ENCODE data around the gene FOXK1. TPM values are rescaled to one million over a fixed set of nuclear protein-coding genes. Genes with fewer than 3 reads are reported as not detected.

FOXK1 gene
- total RNA-seq, 2 donors from 2014 or later = 17.3 to 47.5 TPM

DNA sequence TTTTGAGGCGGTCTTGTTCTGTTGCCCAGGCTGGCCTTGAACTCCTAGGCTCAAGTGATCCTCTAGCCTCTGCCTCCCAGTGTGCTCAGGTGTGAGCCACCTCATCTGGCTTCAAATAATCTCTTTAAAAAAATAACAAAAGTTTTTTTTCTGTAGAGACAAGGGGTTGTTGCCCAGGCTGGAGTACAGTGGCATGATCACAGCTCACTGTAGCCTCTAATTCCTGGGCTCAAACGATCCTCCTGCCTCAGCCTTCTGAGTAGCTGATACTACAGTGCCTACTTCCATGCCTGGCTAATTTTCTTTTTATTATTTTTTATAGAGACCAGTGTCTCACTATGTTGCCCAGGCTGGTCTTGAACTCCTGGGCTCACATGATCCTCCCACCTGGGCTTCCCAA, 11.7 kb downstream of the FOXK1 start:
- Histone ChIP-seq H3K27me3 (replicated peaks; ENCODE audit: insufficient read depth) (no peaks in the 10 kb centered on the region), H3K4me1 (replicated peaks) (peaks cover 8% of the 10 kb centered on the region), H3K27ac (peak overlapping the region; percentile 67 to 75), H3K36me3 (no peaks in the 10 kb centered on the region), H3K9me3 (no peaks in the 10 kb centered on the region), H3K4me3 (no peak overlapping the region)
- TF ChIP-seq, protein P1, sequence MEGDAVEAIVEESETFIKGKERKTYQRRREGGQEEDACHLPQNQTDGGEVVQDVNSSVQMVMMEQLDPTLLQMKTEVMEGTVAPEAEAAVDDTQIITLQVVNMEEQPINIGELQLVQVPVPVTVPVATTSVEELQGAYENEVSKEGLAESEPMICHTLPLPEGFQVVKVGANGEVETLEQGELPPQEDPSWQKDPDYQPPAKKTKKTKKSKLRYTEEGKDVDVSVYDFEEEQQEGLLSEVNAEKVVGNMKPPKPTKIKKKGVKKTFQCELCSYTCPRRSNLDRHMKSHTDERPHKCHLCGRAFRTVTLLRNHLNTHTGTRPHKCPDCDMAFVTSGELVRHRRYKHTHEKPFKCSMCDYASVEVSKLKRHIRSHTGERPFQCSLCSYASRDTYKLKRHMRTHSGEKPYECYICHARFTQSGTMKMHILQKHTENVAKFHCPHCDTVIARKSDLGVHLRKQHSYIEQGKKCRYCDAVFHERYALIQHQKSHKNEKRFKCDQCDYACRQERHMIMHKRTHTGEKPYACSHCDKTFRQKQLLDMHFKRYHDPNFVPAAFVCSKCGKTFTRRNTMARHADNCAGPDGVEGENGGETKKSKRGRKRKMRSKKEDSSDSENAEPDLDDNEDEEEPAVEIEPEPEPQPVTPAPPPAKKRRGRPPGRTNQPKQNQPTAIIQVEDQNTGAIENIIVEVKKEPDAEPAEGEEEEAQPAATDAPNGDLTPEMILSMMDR (IDR thresholded peaks at IDR 0.05) = no peak
- TF ChIP-seq POLR2AphosphoS5 (IDR thresholded peaks at IDR 0.05) (no peak), POLR2A (IDR thresholded peaks at IDR 0.05) (no peak)
- no peak for DNase-seq (ENCODE audit: low spot score)
- 82% methylated on average over 2 of the region's 2 CpGs for WGBS
- intact Hi-C loops (cut with DNase I) = loop anchor here (2.0 kb wide), 1 partner anchor 51 kb away; no protein-coding TSS in a partner anchor

DNA sequence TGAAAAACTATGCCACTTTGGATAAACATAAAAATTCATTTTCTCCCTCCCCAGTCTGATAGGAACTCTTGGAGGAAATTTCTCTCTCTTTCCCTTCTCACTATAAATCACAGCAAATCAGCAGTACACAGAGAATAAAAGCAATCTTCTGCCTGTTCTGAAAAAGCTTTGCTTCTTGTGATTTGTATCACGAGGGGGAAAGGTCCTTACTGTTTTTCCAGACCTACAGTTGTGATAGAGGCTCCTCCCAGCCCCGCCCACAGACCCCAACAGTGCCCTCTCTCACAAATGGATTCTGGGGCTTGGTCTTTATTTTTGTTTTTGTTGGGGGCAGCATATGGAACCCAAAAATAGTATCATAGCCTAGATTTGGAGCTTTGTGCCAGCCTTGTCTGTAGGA, 12.2 kb downstream of the FOXK1 start:
- no peaks in the 10 kb centered on the region for H3K9me3 ChIP-seq
- intact Hi-C loops (cut with DNase I) = no loop called here
- peak overlapping the region; percentile 67 to 75 for H3K27ac ChIP-seq
- no peak for DNase-seq (ENCODE audit: low spot score)
- WGBS = 68% methylated on average over 2 of the region's 2 CpGs
- H3K36me3 ChIP-seq = no peaks in the 10 kb centered on the region
- no peaks in the 10 kb centered on the region for H3K27me3 ChIP-seq (replicated peaks; ENCODE audit: insufficient read depth)
- no peak overlapping the region for H3K4me3 ChIP-seq
- H3K4me1 ChIP-seq (replicated peaks) = peaks cover 4% of the 10 kb centered on the region
- TF ChIP-seq, protein P1 (IDR thresholded peaks at IDR 0.05) = no peak
- TF ChIP-seq POLR2AphosphoS5 (IDR thresholded peaks at IDR 0.05) (no peak), POLR2A (IDR thresholded peaks at IDR 0.05) (no peak)

DNA sequence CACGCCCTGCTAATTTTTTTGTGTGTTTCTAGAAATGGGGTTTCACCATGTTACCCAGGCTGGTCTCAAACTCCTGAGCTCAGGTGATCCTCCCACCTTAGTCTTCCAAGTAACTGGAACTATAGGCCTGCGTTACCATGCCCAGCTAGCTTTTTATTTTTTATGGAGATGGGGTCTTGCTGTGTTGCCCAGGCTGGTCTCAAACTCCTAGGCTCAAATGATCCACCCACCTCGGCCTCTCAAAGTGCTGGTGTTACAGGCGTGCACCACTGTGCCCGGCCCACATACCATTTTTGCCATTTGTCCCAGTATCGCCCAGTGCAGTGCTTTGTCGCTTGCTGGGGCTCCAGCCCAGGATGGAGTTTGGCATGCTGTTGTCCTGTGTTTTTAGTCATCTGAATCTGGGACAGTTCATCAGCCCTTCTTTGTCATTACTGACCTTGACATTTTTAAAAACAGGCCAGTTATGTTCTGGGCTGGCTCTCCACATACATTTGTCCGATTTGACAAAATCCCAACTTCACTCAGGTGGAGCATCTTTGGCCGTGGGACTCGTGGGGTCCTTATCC, 16.7 kb downstream of the FOXK1 start:
- TF ChIP-seq POLR2AphosphoS5 (IDR thresholded peaks at IDR 0.05) (no peak), POLR2A (IDR thresholded peaks at IDR 0.05) (no peak)
- TF ChIP-seq, protein P1 (IDR thresholded peaks at IDR 0.05) = no peak
- Histone ChIP-seq H3K27ac (no peak overlapping the region), H3K36me3 (no peaks in the 10 kb centered on the region), H3K27me3 (replicated peaks; ENCODE audit: insufficient read depth) (no peaks in the 10 kb centered on the region), H3K9me3 (no peaks in the 10 kb centered on the region), H3K4me1 (replicated peaks) (peaks cover 4% of the 10 kb centered on the region), H3K4me3 (no peak overlapping the region)
- 96% methylated on average over 10 of the region's 10 CpGs for WGBS
- no peak for DNase-seq (ENCODE audit: low spot score)
- intact Hi-C loops (cut with DNase I) = no loop called here

DNA sequence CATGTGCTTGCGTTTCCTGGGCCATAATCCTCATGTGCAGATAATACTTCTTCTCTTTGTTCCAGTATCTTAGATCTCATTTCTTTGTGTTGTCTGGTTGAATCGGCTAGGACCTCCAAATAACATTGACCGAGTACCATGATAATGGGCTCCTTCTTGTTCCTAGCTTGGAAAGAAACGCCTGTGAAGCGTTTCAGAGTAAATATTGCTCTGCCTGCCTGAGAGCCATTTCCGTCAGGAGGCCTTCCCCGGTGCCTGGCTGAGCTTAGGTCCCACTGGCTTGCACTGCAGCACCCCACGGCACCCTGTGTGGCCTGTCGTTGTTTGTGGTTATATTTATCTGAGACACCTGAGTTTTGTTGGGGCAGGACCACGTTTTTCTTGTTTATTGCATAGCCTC, 17.7 kb downstream of the FOXK1 start:
- WGBS = 32% methylated on average over 10 of the region's 10 CpGs
- H3K9me3 ChIP-seq = no peaks in the 10 kb centered on the region
- H3K4me3 ChIP-seq = no peak overlapping the region
- no peak for DNase-seq (ENCODE audit: low spot score)
- no peaks in the 10 kb centered on the region for H3K27me3 ChIP-seq (replicated peaks; ENCODE audit: insufficient read depth)
- H3K27ac ChIP-seq = no peak overlapping the region
- H3K36me3 ChIP-seq = no peaks in the 10 kb centered on the region
- TF ChIP-seq, protein P1 (IDR thresholded peaks at IDR 0.05) = no peak
- TF ChIP-seq POLR2AphosphoS5 (IDR thresholded peaks at IDR 0.05) (no peak), POLR2A (IDR thresholded peaks at IDR 0.05) (no peak)
- intact Hi-C loops (cut with DNase I) = no loop called here
- peaks cover 4% of the 10 kb centered on the region for H3K4me1 ChIP-seq (replicated peaks)

DNA sequence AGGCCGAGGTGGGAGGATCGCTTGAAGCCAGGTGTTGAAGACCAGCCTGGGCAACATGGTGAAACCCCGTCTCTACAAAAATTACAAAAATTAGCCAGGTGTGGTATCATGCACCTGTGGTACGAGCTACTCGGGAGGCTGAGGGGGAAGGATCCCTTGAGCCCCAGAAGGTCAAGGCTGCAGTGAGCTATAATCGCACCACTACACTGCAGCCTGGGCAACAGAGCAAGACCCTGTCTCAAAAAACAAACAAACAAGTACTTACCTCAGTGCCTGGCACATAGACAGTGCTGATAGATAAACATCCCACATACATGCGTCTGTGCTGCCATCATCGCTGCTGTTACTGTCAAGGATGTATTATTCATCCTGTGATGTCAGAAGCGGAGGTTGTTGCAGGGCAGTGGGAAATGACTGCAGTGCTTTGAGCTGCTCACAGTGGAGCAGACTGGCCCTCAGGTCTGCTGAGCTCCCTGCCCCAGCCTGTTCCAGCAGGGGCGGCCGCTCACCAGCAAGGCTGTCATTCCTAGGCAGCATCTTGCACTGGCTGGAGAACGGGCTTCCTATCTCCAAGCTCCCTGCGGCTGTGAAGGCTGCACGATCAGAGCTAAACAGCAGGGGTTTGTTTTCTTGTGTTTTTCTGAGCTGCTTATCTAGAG, 18.6 kb downstream of the FOXK1 start:
- peak; percentile 7 for TF ChIP-seq POLR2AphosphoS5 (IDR thresholded peaks at IDR 0.05)
- TF ChIP-seq, protein P1 (IDR thresholded peaks at IDR 0.05) = no peak
- H3K27ac ChIP-seq = no peak overlapping the region
- H3K4me1 ChIP-seq (replicated peaks) = peaks cover 4% of the 10 kb centered on the region
- H3K9me3 ChIP-seq = no peaks in the 10 kb centered on the region
- no peaks in the 10 kb centered on the region for H3K27me3 ChIP-seq (replicated peaks; ENCODE audit: insufficient read depth)
- DNase-seq (ENCODE audit: low spot score) = no peak
- 84% methylated on average over 14 of the region's 14 CpGs for WGBS
- H3K36me3 ChIP-seq = no peaks in the 10 kb centered on the region
- intact Hi-C loops (cut with DNase I) = no loop called here
- no peak overlapping the region for H3K4me3 ChIP-seq

Measured in prostate gland (tissue), 2 donors.